ENCODE measurements around the gene SYNE2. TPM values are rescaled to one million over a fixed set of nuclear protein-coding genes. Genes with fewer than 3 reads are reported as not detected.

The SYNE2 gene
- total RNA-seq, 4 donors from 2014 or later = 92.4 to 165 (median 98.3) TPM

- peaks cover 0 to 8% (median 0%) of the 10 kb centered on the region in 4 donors for H3K4me1 ChIP-seq
These were observed 96.9 kb downstream of the SYNE2 start for GRCh38 chr14:63949696-63950095.

GRCh38 chr14:63951021-63951420, 98.2 kb downstream of the SYNE2 start:
- TF ChIP-seq POLR2AphosphoS5 (IDR thresholded peaks at IDR 0.05) (no peak), CTCF (IDR thresholded peaks at IDR 0.05) (no peak), POLR2A (IDR thresholded peaks at IDR 0.05; ENCODE audit: low read depth) (no peak), EP300 (IDR thresholded peaks at IDR 0.05) (no peak)
- H3K27ac ChIP-seq (replicated peaks in 1 of 4) = no peak overlapping the region
- H3K4me3 ChIP-seq = no peak overlapping the region
- H3K9me3 ChIP-seq = no peaks in the 10 kb centered on the region
- peaks cover 0 to 8% (median 0%) of the 10 kb centered on the region in 4 donors for H3K4me1 ChIP-seq
- peaks cover 14 to 41% (median 31%) of the 10 kb centered on the region in 4 donors for H3K36me3 ChIP-seq
- no peak for DNase-seq (ENCODE audit: extremely low spot score)
- intact Hi-C loops (cut with DNase I) = no loop called here
- H3K27me3 ChIP-seq = no peaks in the 10 kb centered on the region
- WGBS = 86% methylated on average over 4 of the region's 4 CpGs

More at GRCh38 chr14:63949696-63950095, 96.9 kb downstream of the SYNE2 start:
- intact Hi-C loops (cut with DNase I) = no loop called here
- no peaks in the 10 kb centered on the region for H3K27me3 ChIP-seq
- H3K27ac ChIP-seq (replicated peaks in 1 of 4) = no peak overlapping the region
- WGBS = 93% methylated on average over 3 of the region's 3 CpGs
- no peak for DNase-seq (ENCODE audit: extremely low spot score)
- no peaks in the 10 kb centered on the region for H3K9me3 ChIP-seq
- H3K4me3 ChIP-seq = no peak overlapping the region
- peaks cover 14 to 33% (median 29%) of the 10 kb centered on the region in 4 donors for H3K36me3 ChIP-seq
- no peak for TF ChIP-seq POLR2A (IDR thresholded peaks at IDR 0.05; ENCODE audit: low read depth)
- TF ChIP-seq POLR2AphosphoS5 (IDR thresholded peaks at IDR 0.05) = no peak
- no peak for TF ChIP-seq CTCF (IDR thresholded peaks at IDR 0.05)
- TF ChIP-seq EP300 (IDR thresholded peaks at IDR 0.05) = no peak

GRCh38 chr14:63951429-63951828, 98.6 kb downstream of the SYNE2 start:
- no peak for DNase-seq (ENCODE audit: extremely low spot score)
- WGBS = 78% methylated on average over 4 of the region's 4 CpGs
- H3K9me3 ChIP-seq = no peaks in the 10 kb centered on the region
- TF ChIP-seq CTCF (IDR thresholded peaks at IDR 0.05) = no peak
- TF ChIP-seq POLR2A (IDR thresholded peaks at IDR 0.05; ENCODE audit: low read depth) = no peak
- no peak for TF ChIP-seq POLR2AphosphoS5 (IDR thresholded peaks at IDR 0.05)
- TF ChIP-seq EP300 (IDR thresholded peaks at IDR 0.05) = no peak
- no peak overlapping the region for H3K27ac ChIP-seq (replicated peaks in 1 of 4)
- H3K4me1 ChIP-seq = peaks cover 0 to 8% (median 0%) of the 10 kb centered on the region in 4 donors
- no peak overlapping the region for H3K4me3 ChIP-seq
- intact Hi-C loops (cut with DNase I) = no loop called here
- H3K36me3 ChIP-seq = peaks cover 15 to 45% (median 31%) of the 10 kb centered on the region in 4 donors
- H3K27me3 ChIP-seq = no peaks in the 10 kb centered on the region

GRCh38 chr14:63952053-63952932, 99.5 kb downstream of the SYNE2 start:
- no peaks in the 10 kb centered on the region for H3K9me3 ChIP-seq
- peaks cover 19 to 54% (median 34%) of the 10 kb centered on the region in 4 donors for H3K36me3 ChIP-seq
- no peak overlapping the region for H3K4me3 ChIP-seq
- H3K27ac ChIP-seq (replicated peaks in 1 of 4) = no peak overlapping the region
- no peak for DNase-seq (ENCODE audit: extremely low spot score)
- TF ChIP-seq POLR2AphosphoS5 (IDR thresholded peaks at IDR 0.05) = no peak
- TF ChIP-seq POLR2A (IDR thresholded peaks at IDR 0.05; ENCODE audit: low read depth) = no peak
- TF ChIP-seq EP300 (IDR thresholded peaks at IDR 0.05) = no peak
- no peak for TF ChIP-seq CTCF (IDR thresholded peaks at IDR 0.05)
- 95% methylated on average over 6 of the region's 6 CpGs for WGBS
- peaks cover 0 to 8% (median 0%) of the 10 kb centered on the region in 4 donors for H3K4me1 ChIP-seq
- H3K27me3 ChIP-seq = no peaks in the 10 kb centered on the region
- intact Hi-C loops (cut with DNase I) = no loop called here

Data from esophagus muscularis mucosa (tissue), 4 donors.